HCT116 (cell line): ENCODE data around the gene PCDHB13. TPM values are rescaled to one million over a fixed set of nuclear protein-coding genes. Genes with fewer than 3 reads are reported as not detected.

Experiments
- total RNA-seq: library from RNA; stranded (reverse); gene quantifications from one replicate; pipeline ENCODE4 v1.2.1, GENCODE V29; 2021; ENCODE audit not compliant: unreplicated experiment

The PCDHB13 gene
- total RNA-seq, 1 experiment from 2014 or later, result 0.22 TPM

Other genes starting within 250 kb of the PCDHB13 start
- 3.2 TPM for gene PCDHAC2, start 247.4 kb upstream of the PCDHB13 start, total RNA-seq
- not detected for gene PCDHB1, start 162.5 kb upstream of the PCDHB13 start, total RNA-seq
- gene PCDHB2, start 119.3 kb upstream of the PCDHB13 start, total RNA-seq, result not detected
- gene PCDHB3, start 113.4 kb upstream of the PCDHB13 start, total RNA-seq, result 0.10 TPM
- gene PCDHB4, start 92.1 kb upstream of the PCDHB13 start, total RNA-seq, result not detected
- gene PCDHB5, start 78.7 kb upstream of the PCDHB13 start, total RNA-seq, result not detected
- not detected for gene PCDHB6, start 63.9 kb upstream of the PCDHB13 start, total RNA-seq
- not detected for gene PCDHB7, start 41.3 kb upstream of the PCDHB13 start, total RNA-seq
- gene PCDHB8, start 36.1 kb upstream of the PCDHB13 start, total RNA-seq, result not detected
- gene PCDHB16, start 31.5 kb upstream of the PCDHB13 start, total RNA-seq, result not detected
- 0.07 TPM for gene PCDHB9, start 26.8 kb upstream of the PCDHB13 start, total RNA-seq
- not detected for gene PCDHB10, start 21.6 kb upstream of the PCDHB13 start, total RNA-seq
- gene PCDHB11, start 14.3 kb upstream of the PCDHB13 start, total RNA-seq, result 0.07 TPM
- not detected for gene PCDHB12, start 5.2 kb upstream of the PCDHB13 start, total RNA-seq
- gene PCDHB14, start 9.4 kb downstream of the PCDHB13 start, total RNA-seq, result 0.27 TPM
- 0.07 TPM for gene PCDHB15, start 31.5 kb downstream of the PCDHB13 start, total RNA-seq
- gene SLC25A2, start 90.1 kb downstream of the PCDHB13 start, total RNA-seq, result 0.42 TPM
- gene TAF7, start 106.9 kb downstream of the PCDHB13 start, total RNA-seq, result 40.9 TPM
- gene PCDHGA1, start 116.6 kb downstream of the PCDHB13 start, total RNA-seq, result 0.05 TPM
- not detected for gene PCDHGA2, start 124.8 kb downstream of the PCDHB13 start, total RNA-seq
- gene PCDHGA3, start 129.9 kb downstream of the PCDHB13 start, total RNA-seq, result not detected
- gene PCDHGB1, start 136.2 kb downstream of the PCDHB13 start, total RNA-seq, result 0.15 TPM
- not detected for gene PCDHGA4, start 141.1 kb downstream of the PCDHB13 start, total RNA-seq
- gene PCDHGB2, start 146.1 kb downstream of the PCDHB13 start, total RNA-seq, result 0.34 TPM
- 0.05 TPM for gene PCDHGA5, start 150.2 kb downstream of the PCDHB13 start, total RNA-seq
- gene PCDHGB3, start 156.3 kb downstream of the PCDHB13 start, total RNA-seq, result 0.10 TPM
- gene PCDHGA6, start 160.0 kb downstream of the PCDHB13 start, total RNA-seq, result 0.07 TPM
- gene PCDHGA7, start 168.8 kb downstream of the PCDHB13 start, total RNA-seq, result not detected
- gene PCDHGB4, start 173.8 kb downstream of the PCDHB13 start, total RNA-seq, result not detected
- gene PCDHGA8, start 178.7 kb downstream of the PCDHB13 start, total RNA-seq, result not detected
- 0.15 TPM for gene PCDHGB5, start 184.0 kb downstream of the PCDHB13 start, total RNA-seq
- gene PCDHGA9, start 188.9 kb downstream of the PCDHB13 start, total RNA-seq, result 0.34 TPM
- 0.22 TPM for gene PCDHGB6, start 194.1 kb downstream of the PCDHB13 start, total RNA-seq
- 3.8 TPM for gene PCDHGA10, start 199.1 kb downstream of the PCDHB13 start, total RNA-seq
- 0.54 TPM for gene PCDHGB7, start 203.8 kb downstream of the PCDHB13 start, total RNA-seq
- 0.39 TPM for gene PCDHGA11, start 207.1 kb downstream of the PCDHB13 start, total RNA-seq
- 0.17 TPM for gene PCDHGA12, start 216.6 kb downstream of the PCDHB13 start, total RNA-seq